OCI-LY3 (cell line): Measurements from ENCODE around the gene KDM8.
A peak's percentile ranks its signal among the peaks of the same experiment; 100 is the strongest.

ENCODE experiments used
- H2AFZ ChIP-seq: fragments of 200-600, 300-600 bp; shearing (Covaris generic); 2 replicates; pipeline ENCODE4 v1.6.0; 2014; ENCODE audit warnings: antibody characterized with exemption, low read depth, low read length
- H3K27ac ChIP-seq: fragments of 200-600, 300-600 bp; sonication (generic); 2 replicates; pipeline ENCODE4 v1.5.1; 2014; ENCODE audit warnings: mild to moderate bottlenecking, low read length, moderate library complexity, mixed read lengths
- H3K27me3 ChIP-seq: fragments of 200-600, 300-600 bp; sonication (generic); 2 replicates; pipeline ENCODE4 v1.6.1; 2014; ENCODE audit warnings: low read depth, low read length, mixed read lengths
- H3K36me3 ChIP-seq: fragments of 200-600, 300-600 bp; sonication (generic); replicated peaks from 2 replicates; pipeline ENCODE3; 2014; ENCODE audit warnings: low read depth, low read length, mixed read lengths
- H3K4me1 ChIP-seq: fragments of 300-600, 200-600 bp; sonication (generic); 2 replicates; pipeline ENCODE4 v1.6.1; 2014; ENCODE audit warnings: low read length, mixed read lengths
- H3K4me2 ChIP-seq: fragments of 200-600, 300-600 bp; sonication (generic); 2 replicates; pipeline ENCODE4 v1.6.1; 2014; ENCODE audit warnings: low read length, mixed read lengths
- H3K4me3 ChIP-seq: fragments of 300-600, 200-600 bp; sonication (generic); 2 replicates; pipeline ENCODE4 v1.5.1; 2014; ENCODE audit warnings: antibody characterized with exemption, mild to moderate bottlenecking, low read length, moderate library complexity
- H3K79me2 ChIP-seq: fragments of 300-600, 200-600 bp; shearing (Covaris generic); 2 replicates; pipeline ENCODE4 v1.6.1; 2014; ENCODE audit warnings: mild to moderate bottlenecking, low read length, mixed read lengths
- H3K9ac ChIP-seq: fragments of 300-600, 200-600 bp; shearing (Covaris generic); 2 replicates; pipeline ENCODE4 v1.6.0; 2014; ENCODE audit warnings: mild to moderate bottlenecking, low read length, moderate library complexity
- H3K9me3 ChIP-seq: fragments of 200-600, 300-600 bp; shearing (Covaris generic); 2 replicates; pipeline ENCODE4 v1.6.1; 2014; ENCODE audit warnings: low read length, mixed read lengths; ENCODE audit not compliant: insufficient read depth
- H4K20me1 ChIP-seq: fragments of 200-600, 300-600 bp; sonication (generic); 2 replicates; pipeline ENCODE4 v1.6.1; 2016; ENCODE audit warnings: low read length, mixed read lengths; ENCODE audit not compliant: insufficient read depth
- CTCF ChIP-seq: fragments of 200-600, 300-600 bp; sonication (generic); IDR thresholded peaks from 2 replicates; pipeline ENCODE4 v1.5.1; 2014; ENCODE audit warnings: antibody characterized with exemption, low read length, low read depth
- EZH2phosphoT487 ChIP-seq: fragments of 200-600 bp; shearing (Covaris generic); IDR thresholded peaks from 2 replicates; pipeline ENCODE4 v1.6.1; 2018; ENCODE audit warnings: antibody characterized with exemption, mixed run types, low read depth

Gene KDM8

GRCh38 chr16:27269300-27270150 is 66.2 kb downstream of the KDM8 start:
- Histone ChIP-seq H3K9me3 (0 out of 2 replicates have a peak, but pooled peaks cover 5% of the 10 kb centered on the region), H2AFZ (no peak overlapping the region), H3K4me3 (peak overlapping the region; percentile 95), H3K4me2 (peak overlapping the region; percentile 83), H4K20me1 (no peaks in the 10 kb centered on the region), H3K27me3 (no peaks in the 10 kb centered on the region), H3K4me1 (peaks cover 14% of the 10 kb centered on the region), H3K79me2 (peaks cover 20% of the 10 kb centered on the region), H3K27ac (no peak overlapping the region), H3K9ac (peak overlapping the region; percentile 87), H3K36me3 (peaks cover 5% of the 10 kb centered on the region)
- TF ChIP-seq CTCF (no peak), EZH2phosphoT487 (no peak)

- Histone ChIP-seq H3K4me2 (no peak overlapping the region), H3K9me3 (0 out of 2 replicates have a peak, but pooled peaks cover 5% of the 10 kb centered on the region), H3K27ac (no peak overlapping the region), H3K79me2 (peaks cover 20% of the 10 kb centered on the region), H3K27me3 (no peaks in the 10 kb centered on the region), H3K9ac (no peak overlapping the region), H3K36me3 (peaks cover 5% of the 10 kb centered on the region), H3K4me3 (no peak overlapping the region), H4K20me1 (no peaks in the 10 kb centered on the region), H2AFZ (no peak overlapping the region), H3K4me1 (peaks cover 17% of the 10 kb centered on the region)
- no peak for TF ChIP-seq EZH2phosphoT487
- TF ChIP-seq CTCF, result no peak
Measured at GRCh38 chr16:27270349-27270748, 67.0 kb downstream of the KDM8 start.
